Measurements from ENCODE around the gene FIGNL1.

Gene FIGNL1

GRCh38 chr7:50473531-50473930, 23.4 kb upstream of the FIGNL1 start:
- H3K27me3 ChIP-seq (ENCODE audit: insufficient read depth, poor library complexity, severe bottlenecking): peaks cover 3% of the 10 kb centered on the region
- no peak overlapping the region for H3K4me3 ChIP-seq (replicated peaks; ENCODE audit: insufficient read depth, low read length)
- H3K27ac ChIP-seq (replicated peaks): no peak overlapping the region
- TF ChIP-seq CTCF (IDR thresholded peaks at IDR 0.05; ENCODE audit: insufficient read depth, low read length) (no peak), GABPA (IDR thresholded peaks at IDR 0.05; ENCODE audit: low read depth) (no peak), SPI1 (IDR thresholded peaks at IDR 0.05; ENCODE audit: borderline replicate concordance, low read depth) (no peak), POLR2AphosphoS5 (IDR thresholded peaks at IDR 0.05; ENCODE audit: low read depth) (no peak), REST (IDR thresholded peaks at IDR 0.05; ENCODE audit: insufficient replicate concordance, low read depth) (no peak)
- no peak for DNase-seq (ENCODE audit: low read depth in 1 of 2, low spot score in 1 of 2)

GRCh38 chr7:50472427-50472826, 22.3 kb upstream of the FIGNL1 start:
- DNase-seq (ENCODE audit: low read depth in 1 of 2, low spot score in 1 of 2): no peak
- Histone ChIP-seq H3K4me3 (replicated peaks; ENCODE audit: insufficient read depth, low read length) (no peak overlapping the region), H3K27me3 (ENCODE audit: insufficient read depth, poor library complexity, severe bottlenecking) (peaks cover 3% of the 10 kb centered on the region), H3K27ac (replicated peaks) (no peak overlapping the region)
- TF ChIP-seq CTCF (IDR thresholded peaks at IDR 0.05; ENCODE audit: insufficient read depth, low read length): no peak
- no peak for TF ChIP-seq REST (IDR thresholded peaks at IDR 0.05; ENCODE audit: insufficient replicate concordance, low read depth)
- TF ChIP-seq GABPA (IDR thresholded peaks at IDR 0.05; ENCODE audit: low read depth): no peak
- TF ChIP-seq POLR2AphosphoS5 (IDR thresholded peaks at IDR 0.05; ENCODE audit: low read depth): no peak
- TF ChIP-seq SPI1 (IDR thresholded peaks at IDR 0.05; ENCODE audit: borderline replicate concordance, low read depth): no peak

- TF ChIP-seq CTCF (IDR thresholded peaks at IDR 0.05; ENCODE audit: insufficient read depth, low read length) (no peak), REST (IDR thresholded peaks at IDR 0.05; ENCODE audit: insufficient replicate concordance, low read depth) (no peak), POLR2AphosphoS5 (IDR thresholded peaks at IDR 0.05; ENCODE audit: low read depth) (no peak), SPI1 (IDR thresholded peaks at IDR 0.05; ENCODE audit: borderline replicate concordance, low read depth) (no peak), GABPA (IDR thresholded peaks at IDR 0.05; ENCODE audit: low read depth) (no peak)
- DNase-seq (ENCODE audit: low read depth in 1 of 2, low spot score in 1 of 2): no peak
- H3K27ac ChIP-seq (replicated peaks): no peak overlapping the region
- peaks cover 3% of the 10 kb centered on the region for H3K27me3 ChIP-seq (ENCODE audit: insufficient read depth, poor library complexity, severe bottlenecking)
- H3K4me3 ChIP-seq (replicated peaks; ENCODE audit: insufficient read depth, low read length): no peak overlapping the region
Observed at GRCh38 chr7:50471970-50472369, 21.8 kb upstream of the FIGNL1 start.

All from HL-60 (cell line).